GM10847 (cell line): ENCODE results near the gene AGXT.

Experiments used
- POLR2A ChIP-seq: IDR thresholded peaks from 2 replicates; pipeline ENCODE4 v1.6.1; 2011; ENCODE audit not compliant: insufficient read length; ENCODE audit errors: extremely low read depth

Gene AGXT

GRCh38 chr2:240886678-240887609 is 18.3 kb downstream of the AGXT start:
- TF ChIP-seq POLR2A: no peak

GRCh38 chr2:240887631-240888030 is 19.0 kb downstream of the AGXT start:
- no peak for TF ChIP-seq POLR2A

GRCh38 chr2:240888130-240888889 is 19.7 kb downstream of the AGXT start:
- no peak for TF ChIP-seq POLR2A

GRCh38 chr2:240888890-240889573 is 20.4 kb downstream of the AGXT start:
- no peak for TF ChIP-seq POLR2A

- no peak for TF ChIP-seq POLR2A
Observed at GRCh38 chr2:240889601-240890560, 21.3 kb downstream of the AGXT start.

- no peak for TF ChIP-seq POLR2A
Observed at GRCh38 chr2:240890691-240891090, 22.1 kb downstream of the AGXT start.

- no peak for TF ChIP-seq POLR2A
Observed at GRCh38 chr2:240891492-240892340, 23.1 kb downstream of the AGXT start.

GRCh38 chr2:240892356-240892755 is 23.7 kb downstream of the AGXT start:
- TF ChIP-seq POLR2A: no peak

GRCh38 chr2:240892925-240893324 is 24.3 kb downstream of the AGXT start:
- no peak for TF ChIP-seq POLR2A

GRCh38 chr2:240893363-240893844 is 24.8 kb downstream of the AGXT start:
- no peak for TF ChIP-seq POLR2A

GRCh38 chr2:240894006-240894405 is 25.4 kb downstream of the AGXT start:
- TF ChIP-seq POLR2A: no peak

- TF ChIP-seq POLR2A: no peak
Observed at GRCh38 chr2:240894836-240895558, 26.4 kb downstream of the AGXT start.
